Activated CD8-positive, alpha-beta memory T cell treated with anti-CD3 and anti-CD28 coated beads, Interleukin-2, amount 10 ng/mL, durations not matched to agents 7 days and 5 days (primary cell): ENCODE measurements around the gene GPR149. TPM values are rescaled to one million over a fixed set of nuclear protein-coding genes. Genes with fewer than 3 reads are reported as not detected.
"Not testable (repeated sequence)": the region's sequence is repeated elsewhere in the genome, so short reads cannot be mapped to it uniquely, and the experiment has no call there.

Experiments
- ATAC-seq: fragments of 150-1000 bp; cut with Tn5 transposase; one replicate; pipeline ENCODE4 v1.10.0; 2021; ENCODE audit warnings: moderate library complexity
- CTCF ChIA-PET: fragments of 350-600 bp; sonication (Branson Sonifier 250); formaldehyde crosslinking; loops from one replicate; lab custom pipeline; 2021; ENCODE audit warnings: antibody characterized with exemption; lab: Charles Lee
- DNase-seq: peaks from one replicate; pipeline ENCODE4 v3.0.0-alpha.2; 2020
- H3K27ac Mint-ChIP-seq: one replicate; pipeline ENCODE4 v1.8.0; 2021; ENCODE audit warnings: mild to moderate bottlenecking, mixed read lengths
- H3K27me3 Mint-ChIP-seq: one replicate; pipeline ENCODE4 v1.8.0; 2021; ENCODE audit warnings: mixed read lengths
- H3K36me3 Mint-ChIP-seq: one replicate; pipeline ENCODE4 v1.8.0; 2021; ENCODE audit warnings: mild to moderate bottlenecking, mixed read lengths
- H3K4me1 Mint-ChIP-seq: one replicate; pipeline ENCODE4 v1.8.0; 2021; ENCODE audit warnings: mixed read lengths
- H3K4me3 Mint-ChIP-seq: one replicate; pipeline ENCODE4 v1.8.0; 2021; ENCODE audit warnings: mild to moderate bottlenecking, moderate library complexity, mixed read lengths
- H3K9me3 Mint-ChIP-seq: one replicate; pipeline ENCODE4 v1.8.0; 2022; ENCODE audit warnings: low read depth, mixed read lengths
- total RNA-seq, 2 experiments: library from RNA; stranded (reverse); gene quantifications; one replicate each; pipeline ENCODE4 v1.2.3, GENCODE V29; 2021

GPR149 gene, protein sequence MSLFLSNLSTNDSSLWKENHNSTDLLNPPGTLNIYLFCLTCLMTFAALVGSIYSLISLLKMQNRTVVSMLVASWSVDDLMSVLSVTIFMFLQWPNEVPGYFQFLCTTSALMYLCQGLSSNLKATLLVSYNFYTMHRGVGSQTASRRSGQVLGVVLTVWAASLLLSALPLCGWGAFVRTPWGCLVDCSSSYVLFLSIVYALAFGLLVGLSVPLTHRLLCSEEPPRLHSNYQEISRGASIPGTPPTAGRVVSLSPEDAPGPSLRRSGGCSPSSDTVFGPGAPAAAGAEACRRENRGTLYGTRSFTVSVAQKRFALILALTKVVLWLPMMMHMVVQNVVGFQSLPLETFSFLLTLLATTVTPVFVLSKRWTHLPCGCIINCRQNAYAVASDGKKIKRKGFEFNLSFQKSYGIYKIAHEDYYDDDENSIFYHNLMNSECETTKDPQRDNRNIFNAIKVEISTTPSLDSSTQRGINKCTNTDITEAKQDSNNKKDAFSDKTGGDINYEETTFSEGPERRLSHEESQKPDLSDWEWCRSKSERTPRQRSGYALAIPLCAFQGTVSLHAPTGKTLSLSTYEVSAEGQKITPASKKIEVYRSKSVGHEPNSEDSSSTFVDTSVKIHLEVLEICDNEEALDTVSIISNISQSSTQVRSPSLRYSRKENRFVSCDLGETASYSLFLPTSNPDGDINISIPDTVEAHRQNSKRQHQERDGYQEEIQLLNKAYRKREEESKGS
- not detected for total RNA-seq

DNA sequence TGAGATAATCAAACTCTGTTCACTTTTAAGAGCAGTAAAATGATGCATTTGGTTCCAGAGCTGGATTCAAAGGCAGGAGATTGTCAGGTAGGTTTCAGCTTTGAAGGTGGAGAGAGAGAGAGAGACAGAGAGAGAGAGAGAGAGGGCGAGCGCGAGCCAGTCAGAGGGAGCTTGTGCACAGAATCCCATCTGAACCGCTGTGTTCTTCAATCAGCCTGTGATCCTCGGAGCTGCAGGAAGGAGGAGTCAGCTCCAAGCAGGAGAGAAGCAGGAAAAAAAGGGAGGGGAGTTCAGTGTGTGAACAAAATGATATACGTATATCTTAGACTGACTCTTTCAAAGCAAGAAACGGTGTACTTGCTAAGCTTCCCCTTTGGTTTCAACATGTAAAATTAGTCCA is at the start of gene GPR149:
GPR149 (minus strand) TSS at position 177 of the 400 bp plus-strand sequence. CDS start 575 bp downstream, outside the sequence.
- no peak for ATAC-seq
- Mint-ChIP-seq H3K4me3 (no peak within 1 kb of the TSS), H3K27ac (no peak within 1 kb of the TSS), H3K36me3 (peaks cover 1% of the 10 kb centered on the region), H3K27me3 (peaks cover 45% of the 10 kb centered on the region), H3K9me3 (no peaks in the 10 kb centered on the region), H3K4me1 (no peaks in the 10 kb centered on the region)
- CTCF ChIA-PET: no interaction called here
- no peak for DNase-seq

DNA sequence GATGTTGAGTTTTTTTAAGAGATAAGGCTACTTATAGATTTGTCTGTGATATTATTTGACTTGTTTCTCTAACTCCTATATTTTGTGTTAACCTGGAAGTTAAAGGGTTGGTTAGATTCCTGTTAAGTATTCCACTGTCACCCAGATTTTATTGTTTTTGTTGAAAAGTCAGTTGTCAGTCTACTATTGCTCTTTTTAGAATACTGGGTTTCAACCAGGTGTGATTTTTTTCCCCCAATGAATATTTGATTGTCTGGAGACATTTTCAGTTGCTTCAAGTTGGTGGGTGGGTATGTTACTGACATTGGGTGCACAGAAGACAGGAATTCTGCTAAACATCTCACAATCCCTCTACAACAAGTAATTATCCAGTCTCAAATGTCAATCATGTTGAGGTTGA is 43.8 kb upstream of the GPR149 start:
- peaks cover 2% of the 10 kb centered on the region for H3K9me3 Mint-ChIP-seq
- CTCF ChIA-PET: no interaction called here
- H3K4me1 Mint-ChIP-seq: no peaks in the 10 kb centered on the region
- no peaks in the 10 kb centered on the region for H3K27me3 Mint-ChIP-seq
- no peaks in the 10 kb centered on the region for H3K36me3 Mint-ChIP-seq
- no peak for DNase-seq
- ATAC-seq: no peak
- no peak overlapping the region for H3K4me3 Mint-ChIP-seq
- H3K27ac Mint-ChIP-seq: no peak overlapping the region

DNA sequence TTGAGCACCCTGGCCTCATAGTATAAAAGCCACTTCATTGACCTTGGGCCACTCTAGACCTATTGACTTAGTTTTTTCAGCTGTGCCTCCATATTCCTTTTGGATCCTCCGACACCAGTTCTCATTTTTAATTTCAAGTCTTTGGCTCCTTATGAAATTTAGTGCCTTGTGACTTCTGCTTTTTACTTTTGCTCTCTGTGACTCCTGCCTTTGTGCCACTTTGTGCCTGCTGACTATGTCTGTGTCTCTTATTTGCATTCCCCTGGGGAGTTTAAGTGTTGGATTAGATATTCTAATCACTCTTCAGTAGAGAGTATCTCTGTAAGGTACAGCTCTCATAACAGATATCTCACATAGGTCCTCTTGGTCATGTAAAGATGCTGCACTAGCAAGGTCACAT is 39.6 kb upstream of the GPR149 start:
- no peak overlapping the region for H3K27ac Mint-ChIP-seq
- H3K9me3 Mint-ChIP-seq: no peaks in the 10 kb centered on the region
- CTCF ChIA-PET: no interaction called here
- ATAC-seq (no peak), DNase-seq (no peak)
- no peaks in the 10 kb centered on the region for H3K36me3 Mint-ChIP-seq
- no peaks in the 10 kb centered on the region for H3K4me1 Mint-ChIP-seq
- H3K4me3 Mint-ChIP-seq: no peak overlapping the region
- no peaks in the 10 kb centered on the region for H3K27me3 Mint-ChIP-seq

DNA sequence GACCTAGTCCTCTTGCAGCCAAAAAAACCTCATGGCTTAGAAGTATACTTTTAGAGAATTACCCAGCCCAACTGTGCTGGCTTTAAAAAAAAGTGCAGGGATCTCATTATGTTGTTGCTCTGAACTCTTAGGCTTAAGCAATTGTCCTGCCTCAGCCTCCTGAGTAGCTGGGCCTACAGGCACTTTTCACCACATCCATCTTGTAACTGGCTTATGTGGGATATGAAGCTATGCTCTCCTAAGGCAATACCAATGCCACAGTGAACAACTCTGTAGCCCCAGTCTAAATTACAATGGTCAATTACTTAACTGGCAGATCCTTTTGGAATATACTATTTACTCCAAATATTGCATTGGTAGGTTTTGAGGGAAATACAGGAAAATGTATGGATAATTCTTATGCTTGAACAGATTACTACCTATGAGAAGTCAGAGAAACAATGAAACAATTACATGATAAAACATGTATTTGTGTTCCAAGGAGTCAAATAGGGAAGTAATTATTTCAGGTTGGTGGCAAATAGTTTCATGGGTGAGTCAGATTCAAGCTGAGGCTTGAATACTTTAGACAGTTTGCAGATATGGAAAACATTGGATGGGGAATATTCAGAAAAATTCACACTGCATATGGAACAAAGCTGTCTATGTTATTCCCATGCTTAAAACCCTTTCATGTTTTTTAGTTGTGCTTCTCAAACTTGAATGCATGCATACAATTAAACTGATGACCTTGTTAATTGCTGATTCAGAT is 34.6 kb upstream of the GPR149 start:
- H3K36me3 Mint-ChIP-seq: no peaks in the 10 kb centered on the region
- H3K27ac Mint-ChIP-seq: no peak overlapping the region
- no peaks in the 10 kb centered on the region for H3K27me3 Mint-ChIP-seq
- DNase-seq: no peak
- CTCF ChIA-PET: no interaction called here
- H3K4me1 Mint-ChIP-seq: no peaks in the 10 kb centered on the region
- H3K4me3 Mint-ChIP-seq: no peak overlapping the region
- ATAC-seq: no peak
- H3K9me3 Mint-ChIP-seq: no peaks in the 10 kb centered on the region

DNA sequence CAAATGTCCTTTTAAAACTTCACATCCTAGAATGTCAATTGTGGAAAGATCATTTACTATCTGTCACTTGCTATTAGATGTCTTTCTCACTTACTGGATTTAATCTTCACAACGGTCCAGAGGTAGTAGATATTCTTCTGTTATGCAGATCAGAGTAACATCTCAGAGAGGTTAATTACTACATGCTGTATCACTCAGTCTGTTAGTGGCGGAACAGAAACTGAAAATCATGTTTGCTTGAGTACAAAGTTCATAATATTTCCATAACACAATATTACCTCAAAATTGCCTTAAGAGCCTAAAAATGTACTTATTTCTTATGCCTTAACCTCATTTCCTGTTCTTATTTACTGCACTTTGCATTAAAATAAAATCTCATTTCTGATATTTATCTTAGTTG is 28.6 kb upstream of the GPR149 start:
- no peak overlapping the region for H3K27ac Mint-ChIP-seq
- no peaks in the 10 kb centered on the region for H3K36me3 Mint-ChIP-seq
- H3K4me3 Mint-ChIP-seq: no peak overlapping the region
- no peaks in the 10 kb centered on the region for H3K9me3 Mint-ChIP-seq
- no peaks in the 10 kb centered on the region for H3K4me1 Mint-ChIP-seq
- CTCF ChIA-PET: no interaction called here
- no peak for ATAC-seq
- no peak for DNase-seq
- H3K27me3 Mint-ChIP-seq: no peaks in the 10 kb centered on the region

DNA sequence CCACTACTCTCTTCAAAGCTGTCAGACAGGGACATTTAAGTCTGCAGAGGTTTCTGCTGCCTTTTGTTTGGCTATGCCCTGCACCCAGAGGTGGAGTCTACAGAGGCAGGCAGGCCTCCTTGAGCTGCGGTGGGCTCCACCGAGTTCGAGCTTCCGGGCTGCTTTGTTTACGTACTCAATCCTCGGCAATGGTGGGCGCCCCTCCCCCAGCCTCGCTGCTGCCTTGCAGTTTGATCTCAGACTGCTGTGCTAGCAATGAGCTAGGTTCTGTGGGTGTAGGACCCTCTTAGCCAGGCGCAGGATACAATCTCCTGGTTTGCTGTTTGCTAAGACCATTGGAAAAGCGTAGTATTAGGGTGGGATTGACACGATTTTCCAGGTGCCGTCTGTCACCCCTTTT is 9.1 kb upstream of the GPR149 start:
- H3K4me3 Mint-ChIP-seq, DNase-seq, ATAC-seq, H3K9me3 Mint-ChIP-seq, H3K27ac Mint-ChIP-seq, H3K36me3 Mint-ChIP-seq, H3K4me1 Mint-ChIP-seq, H3K27me3 Mint-ChIP-seq, CTCF ChIA-PET: not testable (repeated sequence)

DNA sequence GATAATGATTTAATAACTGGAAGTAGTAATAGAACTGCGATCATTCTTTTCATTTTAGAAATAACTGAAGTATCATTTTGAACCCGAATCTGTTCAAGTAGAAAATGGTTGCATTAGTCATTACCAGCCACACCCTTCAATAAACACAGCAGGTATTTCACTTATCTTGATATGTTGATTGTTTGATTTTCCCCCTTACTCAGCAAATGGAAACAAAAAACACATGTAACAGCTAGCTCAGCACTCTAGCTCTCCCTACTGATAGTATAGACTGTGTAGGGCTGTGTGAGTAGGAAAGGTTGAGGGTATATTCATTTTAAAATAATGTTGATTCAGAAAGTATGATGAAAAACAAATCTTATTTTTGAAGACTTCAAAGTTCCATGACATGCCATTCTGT is 1.1 kb upstream of the GPR149 start:
- peaks cover 42% of the 10 kb centered on the region for H3K27me3 Mint-ChIP-seq
- H3K4me3 Mint-ChIP-seq: no peak overlapping the region
- no peaks in the 10 kb centered on the region for H3K9me3 Mint-ChIP-seq
- ATAC-seq: no peak
- H3K36me3 Mint-ChIP-seq: peaks cover 1% of the 10 kb centered on the region
- DNase-seq: no peak
- H3K4me1 Mint-ChIP-seq: no peaks in the 10 kb centered on the region
- no peak overlapping the region for H3K27ac Mint-ChIP-seq
- CTCF ChIA-PET: no interaction called here

DNA sequence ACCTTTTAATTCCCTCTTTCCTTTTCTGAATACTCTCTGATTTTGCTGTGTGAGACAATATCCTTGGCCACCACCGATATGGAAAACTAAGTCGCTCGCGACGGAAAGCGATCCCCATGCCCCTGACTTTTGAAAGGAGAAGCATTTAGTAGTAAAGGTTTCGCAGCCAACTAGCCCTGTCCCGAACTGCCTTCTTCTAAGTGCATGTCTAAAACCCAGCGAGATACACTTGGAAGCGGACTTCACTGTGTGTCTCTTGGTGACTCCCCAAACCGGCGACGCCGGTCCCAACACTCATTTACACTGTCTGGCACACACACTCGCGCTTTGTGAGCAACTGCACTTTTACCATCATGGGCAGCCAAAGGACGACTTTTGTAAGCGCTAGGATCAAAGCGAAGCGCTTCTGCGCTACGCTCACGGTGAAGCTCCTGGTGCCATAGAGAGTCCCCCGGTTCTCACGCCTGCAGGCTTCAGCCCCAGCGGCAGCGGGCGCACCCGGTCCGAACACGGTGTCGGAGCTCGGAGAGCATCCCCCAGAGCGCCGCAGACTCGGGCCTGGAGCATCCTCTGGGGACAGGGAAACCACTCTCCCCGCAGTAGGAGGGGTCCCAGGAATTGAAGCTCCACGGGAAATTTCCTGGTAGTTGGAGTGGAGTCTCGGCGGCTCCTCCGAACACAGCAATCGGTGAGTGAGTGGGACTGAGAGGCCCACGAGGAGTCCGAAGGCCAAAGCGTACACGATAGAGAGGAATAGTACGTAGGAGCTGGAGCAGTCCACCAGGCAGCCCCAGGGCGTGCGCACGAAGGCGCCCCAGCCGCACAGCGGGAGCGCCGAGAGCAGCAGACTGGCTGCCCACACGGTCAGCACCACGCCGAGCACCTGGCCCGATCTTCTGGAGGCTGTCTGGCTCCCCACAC is 1.4 kb downstream of the GPR149 start:
- no peak for DNase-seq
- Mint-ChIP-seq H3K4me3 (no peak overlapping the region), H3K27me3 (peaks cover 47% of the 10 kb centered on the region), H3K9me3 (no peaks in the 10 kb centered on the region), H3K27ac (no peak overlapping the region), H3K36me3 (peaks cover 1% of the 10 kb centered on the region), H3K4me1 (no peaks in the 10 kb centered on the region)
- CTCF ChIA-PET: no interaction called here
- ATAC-seq: no peak

DNA sequence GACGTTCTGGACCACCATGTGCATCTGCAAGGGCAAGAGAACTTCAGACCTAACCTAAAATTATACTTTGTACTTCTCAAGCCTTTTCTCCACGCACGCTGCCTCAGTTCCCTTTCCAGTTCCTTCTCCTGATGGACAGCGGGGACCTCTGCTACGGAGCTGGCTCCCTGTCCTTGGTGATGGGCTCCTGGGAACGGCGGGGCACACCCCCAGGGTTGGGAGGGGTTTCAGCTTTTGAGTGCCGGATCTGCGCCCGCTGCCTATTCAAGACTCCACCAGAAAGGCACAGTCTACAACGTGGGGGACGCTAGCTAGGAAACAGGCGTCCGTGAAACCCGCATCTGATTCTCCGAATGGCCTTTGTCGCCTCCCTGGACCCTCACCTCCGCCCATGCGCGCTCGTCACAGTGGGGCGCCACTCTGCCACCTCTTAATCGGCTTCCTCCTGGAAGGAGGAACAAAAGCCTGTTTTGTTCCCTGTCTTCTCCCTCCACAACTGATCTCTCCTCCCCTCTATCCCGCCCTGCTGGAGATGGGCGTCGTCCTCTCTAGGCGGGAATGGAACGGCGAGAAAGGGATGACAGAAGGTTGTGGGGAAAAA is 2.2 kb downstream of the GPR149 start:
- no peak overlapping the region for H3K27ac Mint-ChIP-seq
- CTCF ChIA-PET: no interaction called here
- peaks cover 47% of the 10 kb centered on the region for H3K27me3 Mint-ChIP-seq
- H3K36me3 Mint-ChIP-seq: peaks cover 1% of the 10 kb centered on the region
- H3K4me1 Mint-ChIP-seq: no peaks in the 10 kb centered on the region
- H3K4me3 Mint-ChIP-seq: no peak overlapping the region
- ATAC-seq (no peak), DNase-seq (no peak)
- no peaks in the 10 kb centered on the region for H3K9me3 Mint-ChIP-seq

DNA sequence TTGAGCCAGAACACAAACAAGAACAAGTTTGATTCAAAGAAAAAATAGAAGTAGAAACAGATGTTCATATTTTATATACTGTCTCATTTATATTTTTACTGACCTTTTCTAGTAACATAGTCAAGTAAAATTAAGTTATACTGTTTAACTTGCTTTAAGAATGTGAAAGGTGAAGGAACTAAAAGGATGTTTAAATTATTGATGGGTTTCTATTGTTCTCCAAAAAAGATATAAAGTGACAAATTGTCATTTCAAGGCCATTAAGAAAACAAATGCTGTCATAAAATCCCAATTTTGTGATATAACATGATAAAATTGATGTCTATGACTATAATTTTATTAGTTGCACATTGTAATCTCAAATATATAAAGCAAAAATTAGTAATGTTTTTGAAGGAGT is 7.3 kb downstream of the GPR149 start:
- H3K9me3 Mint-ChIP-seq: no peaks in the 10 kb centered on the region
- H3K4me1 Mint-ChIP-seq: no peaks in the 10 kb centered on the region
- ATAC-seq (no peak), DNase-seq (no peak)
- H3K36me3 Mint-ChIP-seq: no peaks in the 10 kb centered on the region
- no peak overlapping the region for H3K4me3 Mint-ChIP-seq
- CTCF ChIA-PET: no interaction called here
- peaks cover 17% of the 10 kb centered on the region for H3K27me3 Mint-ChIP-seq
- H3K27ac Mint-ChIP-seq: no peak overlapping the region

DNA sequence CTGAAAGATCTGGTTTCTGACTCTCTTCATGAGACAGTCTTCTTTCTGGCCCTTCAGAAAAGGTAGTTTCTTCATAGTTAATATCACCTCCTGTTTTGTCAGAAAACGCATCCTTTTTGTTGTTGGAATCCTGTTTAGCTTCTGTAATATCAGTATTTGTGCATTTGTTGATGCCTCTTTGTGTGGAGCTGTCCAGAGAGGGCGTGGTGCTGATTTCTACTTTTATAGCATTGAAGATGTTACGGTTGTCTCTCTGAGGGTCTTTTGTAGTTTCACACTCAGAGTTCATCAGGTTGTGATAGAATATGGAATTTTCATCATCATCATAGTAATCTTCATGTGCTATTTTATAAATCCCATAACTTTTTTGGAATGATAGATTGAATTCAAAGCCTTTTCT is 8.9 kb downstream of the GPR149 start:
- ATAC-seq: no peak
- CTCF ChIA-PET: no interaction called here

DNA sequence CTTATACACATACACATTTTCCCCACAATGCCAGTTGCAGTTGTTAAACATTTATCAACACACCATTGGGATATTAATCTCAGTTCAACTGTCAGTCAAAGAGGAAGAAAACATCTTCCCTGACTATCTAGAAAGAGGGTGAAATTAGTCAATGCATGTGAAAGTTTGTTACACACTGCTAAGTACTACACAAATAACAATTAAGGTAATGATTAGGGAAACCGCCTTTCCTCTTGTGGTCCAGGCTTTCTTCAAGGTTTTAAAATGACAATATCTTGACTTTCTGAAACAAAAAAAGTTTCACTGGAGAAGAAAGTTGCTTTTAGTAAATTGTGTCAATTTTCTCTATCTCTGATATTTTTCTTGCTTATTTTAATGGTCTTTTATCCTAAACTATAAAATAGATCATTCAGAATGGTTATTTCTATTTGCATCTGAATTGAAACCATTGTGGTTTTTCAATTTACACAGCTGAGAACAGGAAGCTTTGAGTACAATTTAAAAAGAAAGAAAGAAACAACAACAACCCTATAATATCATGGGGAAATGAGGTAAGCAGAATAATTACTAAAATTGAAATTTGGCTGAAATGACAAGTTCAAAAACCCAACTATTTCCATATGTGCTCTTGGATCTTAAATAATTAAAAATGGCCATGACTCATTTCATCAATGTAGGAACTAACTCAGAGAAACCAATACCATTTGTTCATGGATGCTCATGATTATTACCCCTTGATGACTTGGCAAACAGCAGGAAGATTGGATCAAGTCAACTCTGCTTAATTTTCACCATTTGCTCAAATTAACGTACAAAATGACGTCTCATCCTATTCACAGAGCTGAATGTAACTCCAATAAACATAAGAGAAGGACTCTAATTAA is 31.7 kb downstream of the GPR149 start:
- Mint-ChIP-seq H3K36me3 (no peaks in the 10 kb centered on the region), H3K4me1 (peaks cover 7% of the 10 kb centered on the region), H3K27me3 (peaks cover 15% of the 10 kb centered on the region), H3K27ac (no peak overlapping the region), H3K9me3 (no peaks in the 10 kb centered on the region), H3K4me3 (no peak overlapping the region)
- ATAC-seq: peak; percentile 30
- CTCF ChIA-PET: no interaction called here
- DNase-seq: no peak

More for the DNA sequence above, 8.9 kb downstream of the GPR149 start:
- H3K27me3 Mint-ChIP-seq: peaks cover 5% of the 10 kb centered on the region
- H3K4me3 Mint-ChIP-seq: no peak overlapping the region
- no peaks in the 10 kb centered on the region for H3K36me3 Mint-ChIP-seq
- no peaks in the 10 kb centered on the region for H3K9me3 Mint-ChIP-seq
- no peaks in the 10 kb centered on the region for H3K4me1 Mint-ChIP-seq
- H3K27ac Mint-ChIP-seq: no peak overlapping the region
- DNase-seq: no peak
